K562 (cell line): Measurements from ENCODE around the gene RDH5. TPM values are rescaled to one million over a fixed set of nuclear protein-coding genes. Genes with fewer than 3 reads are reported as not detected.
A peak's percentile ranks its signal among the peaks of the same experiment; 100 is the strongest.

Experiments
- EGR1 ChIP-seq: fragments of 450-650 bp; conservative IDR thresholded peaks from 2 replicates; pipeline ENCODE4 v1.6.1; 2017; ENCODE audit warnings: mild to moderate bottlenecking
- FOXM1 ChIP-seq, 2 experiments: fragments of 450-650 bp in 1 of 2; sonication (generic) in 1 of 2; formaldehyde crosslinking in 1 of 2; IDR thresholded peaks; 2 replicates each; pipeline versions ENCODE4 v1.6.1 to v1.9.0; 2017 to 2022; ENCODE audit warnings: low read depth in 2 of 2, mild to moderate bottlenecking in 2 of 2, missing genetic modification reagents in 1 of 2, moderate library complexity in 1 of 2
- HDGF ChIP-seq: fragments of 450-650 bp; IDR thresholded peaks from 2 replicates; pipeline ENCODE4 v1.6.1; 2016
- JUND ChIP-seq, 2 experiments: IDR thresholded peaks; 2 replicates in 1 of 2; 3 replicates in 1 of 2; pipeline ENCODE4 v1.6.1; 2011; ENCODE audit warnings: borderline replicate concordance in 2 of 2, low read depth in 2 of 2, low read length in 2 of 2, improper control_type of control experiment in 1 of 2, missing biosample characterization in 1 of 2, missing genetic modification characterization in 1 of 2, missing genetic modification reagents in 1 of 2
- MCM5 ChIP-seq: fragments of 450-650 bp; IDR thresholded peaks from 2 replicates; pipeline ENCODE4 v1.6.1; 2016; ENCODE audit warnings: low read depth
- MLX ChIP-seq, 2 experiments: fragments of 450-650 bp in 1 of 2; sonication (generic) in 1 of 2; formaldehyde crosslinking; conservative IDR thresholded peaks; 2 replicates each; pipeline versions ENCODE4 v1.4.0 to v1.8.1; 2020 to 2022; ENCODE audit warnings: mild to moderate bottlenecking in 1 of 2, missing genetic modification reagents in 1 of 2
- NFATC3 ChIP-seq: fragments of 450-650 bp; IDR thresholded peaks from 2 replicates; pipeline ENCODE4 v1.6.1; 2017; ENCODE audit warnings: mild to moderate bottlenecking
- POLR2AphosphoS5 ChIP-seq: IDR thresholded peaks from 2 replicates; pipeline ENCODE4 v1.6.1; 2011; ENCODE audit warnings: mild to moderate bottlenecking, low read depth, low read length, moderate library complexity; ENCODE audit not compliant: control insufficient read depth, insufficient read depth
- SMARCE1 ChIP-seq: fragments of 450-650 bp; IDR thresholded peaks from 2 replicates; pipeline ENCODE4 v1.7.1; 2016; ENCODE audit warnings: mild to moderate bottlenecking
- SUPT5H ChIP-seq: fragments of 450-650 bp; IDR thresholded peaks from 2 replicates; pipeline ENCODE4 v1.6.1; 2016
- ZBTB26 ChIP-seq: fragments of 450-650 bp; formaldehyde crosslinking; IDR thresholded peaks from 2 replicates; pipeline ENCODE4 v1.4.0; 2022; ENCODE audit warnings: missing genetic modification characterization
- ZNF324 ChIP-seq: fragments of 250-450 bp; sonication (Bioruptor Pico); IDR thresholded peaks from 2 replicates; pipeline ENCODE4 v1.4.0; 2020; ENCODE audit warnings: mild to moderate bottlenecking
- ZNF384 ChIP-seq: IDR thresholded peaks from 2 replicates; pipeline ENCODE4 v1.6.1; 2012; ENCODE audit warnings: low read depth, low read length, improper control_type of control experiment
- ZNF407 ChIP-seq: fragments of 450-650 bp; IDR thresholded peaks from 2 replicates; pipeline ENCODE4 v1.6.1; 2016; ENCODE audit warnings: low read depth
- ZNF740 ChIP-seq, 3 experiments: fragments of 200-800 bp in 1 of 3; sonication (Bioruptor generic) in 1 of 3; sonication (generic) in 1 of 3; formaldehyde crosslinking in 1 of 3; IDR thresholded peaks; 2 replicates each; pipeline versions ENCODE4 v1.6.1 to v1.8.0; 2016 to 2022; ENCODE audit warnings: mild to moderate bottlenecking in 2 of 3, missing compliant biosample characterization in 2 of 3, missing genetic modification characterization in 2 of 3, missing genetic modification reagents in 1 of 3
- polyA plus RNA-seq, 8 experiments: library from polyadenylated mRNA; depleted of rRNA in 4 of 8; stranded (reverse) in 5 of 8; unstranded in 3 of 8; fragments of >200 nt; fragmentation: Nextera tagmentation in 2 of 8; fragmentation: Illumina TruSeq in 1 of 8; extraction: Ambion mirVana in 2 of 8; extraction: Trizol in 1 of 8; gene quantifications; 2 replicates each; pipeline versions ENCODE4 v1.2.1 to v1.2.3, GENCODE V29; 2011 to 2014; ENCODE audit warnings: inconsistent platforms in 1 of 8, missing spikeins in 1 of 8
- total RNA-seq, 7 experiments: library from RNA; depleted of rRNA in 6 of 7; stranded (reverse); fragments of >200 nt in 6 of 7; fragmentation: Illumina TruSeq in 2 of 7; extraction: Trizol in 2 of 7; gene quantifications; 2 replicates each; pipeline versions ENCODE4 v1.2.1 to v1.2.3, GENCODE V29; 2011 to 2021; ENCODE audit warnings: low replicate concordance in 1 of 7

RDH5 gene
- total and polyA plus RNA-seq, 9 of the 15 experiments (the other 6 are each of a cell fraction or from before 2014, with no cell fraction given): 0.28 to 2.0 (median 1.1) TPM; not detected in 1

- 0 out of 2 replicates have a peak, but pooled peaks have one; percentile 40 for TF ChIP-seq POLR2AphosphoS5
- peak; percentile 47; the same call in 1 of the 2 replicates for TF ChIP-seq ZNF740 (CRISPR knock-in tag; IDR thresholded peaks at IDR 0.05)
- no peak for TF ChIP-seq ZNF740 (tag; IDR thresholded peaks at IDR 0.05)
- TF ChIP-seq ZNF384: no peak
- TF ChIP-seq EGR1: peak; percentile 95
- TF ChIP-seq ZBTB26 (CRISPR knock-in tag): peak; percentile 98
- peak; percentile 80 for TF ChIP-seq SUPT5H
- peak; percentile 90 for TF ChIP-seq HDGF
- TF ChIP-seq SMARCE1: peak; percentile 93
- TF ChIP-seq MCM5: 0 out of 2 replicates have a peak, but pooled peaks have one; percentile 43
- no peak for TF ChIP-seq MLX (CRISPR knock-in tag; conservative IDR thresholded peaks at IDR 0.05)
- peak; percentile 32 for TF ChIP-seq JUND (IDR thresholded peaks at IDR 0.05; ENCODE audit: borderline replicate concordance, low read depth, low read length)
- TF ChIP-seq JUND (tag; IDR thresholded peaks at IDR 0.05; ENCODE audit: borderline replicate concordance, low read depth, low read length): no peak; the same call in 2 of the 3 replicates
- TF ChIP-seq ZNF324: no peak
- TF ChIP-seq NFATC3: peak; percentile 75; the same call in 1 of the 2 replicates
- TF ChIP-seq ZNF407: peak; percentile 57; the same call in 1 of the 2 replicates
- no peak; the same call in 1 of the 2 replicates for TF ChIP-seq FOXM1 (IDR thresholded peaks at IDR 0.05; ENCODE audit: low read depth)
- no peak for TF ChIP-seq FOXM1 (CRISPR knock-in tag; IDR thresholded peaks at IDR 0.05; ENCODE audit: low read depth)
- TF ChIP-seq, all 486 proteins: peak for 107
These were observed 22.7 kb downstream of the RDH5 start, which contains the start of gene GDF11 (continued) for GRCh38 chr12:55742719-55743405.
